Smooth muscle cell (in vitro differentiated cells): ENCODE results near the gene PCAT6. TPM values are rescaled to one million over a fixed set of nuclear protein-coding genes. Genes with fewer than 3 reads are reported as not detected.

ENCODE experiments used
- DNase-seq: peaks from one replicate; lab custom pipeline; 2025; ENCODE audit not compliant: unreplicated experiment; lab: John Stamatoyannopoulos, UW
- H2AFZ ChIP-seq: fragments of 200-600 bp; sonication (generic); 2 replicates; pipeline ENCODE4 v1.6.0; 2016; ENCODE audit warnings: antibody characterized with exemption, low read depth, mild to moderate bottlenecking
- H3F3A ChIP-seq: fragments of 200-600 bp; sonication (generic); 2 replicates; pipeline ENCODE4 v1.6.0; 2017; ENCODE audit warnings: antibody characterized with exemption, low read depth
- H3K27ac ChIP-seq: fragments of 200-600 bp; sonication (generic); 2 replicates; pipeline ENCODE4 v1.5.1; 2016; ENCODE audit warnings: low read depth, mild to moderate bottlenecking
- H3K27me3 ChIP-seq: fragments of 200-600 bp; sonication (generic); 2 replicates; pipeline ENCODE4 v1.6.1; 2016; ENCODE audit warnings: low read depth, mild to moderate bottlenecking
- H3K36me3 ChIP-seq: fragments of 200-600 bp; sonication (generic); 2 replicates; pipeline ENCODE4 v1.5.1; 2016; ENCODE audit warnings: low read depth
- H3K4me1 ChIP-seq: fragments of 200-600 bp; sonication (generic); 2 replicates; pipeline ENCODE4 v1.5.1; 2016; ENCODE audit warnings: low read depth
- H3K4me2 ChIP-seq: fragments of 200-600 bp; sonication (generic); 2 replicates; pipeline ENCODE4 v1.6.0; 2016; ENCODE audit warnings: mild to moderate bottlenecking
- H3K4me3 ChIP-seq: fragments of 200-600 bp; sonication (generic); 2 replicates; pipeline ENCODE4 v1.5.1; 2016; ENCODE audit warnings: mild to moderate bottlenecking
- H3K79me2 ChIP-seq: fragments of 200-600 bp; sonication (generic); 2 replicates; pipeline ENCODE4 v1.6.0; 2016; ENCODE audit warnings: low read depth, mild to moderate bottlenecking
- H3K9ac ChIP-seq: fragments of 200-600 bp; sonication (generic); 2 replicates; pipeline ENCODE4 v1.6.0; 2016; ENCODE audit warnings: low read depth
- H3K9me3 ChIP-seq: fragments of 200-600 bp; sonication (generic); replicated peaks from 2 replicates; pipeline ENCODE4 v1.5.1; 2016; ENCODE audit warnings: low read depth
- H4K20me1 ChIP-seq: fragments of 200-600 bp; sonication (generic); 2 replicates; pipeline ENCODE4 v1.6.0; 2016; ENCODE audit warnings: low read depth
- WGBS: methylation state at CpG from one replicate; pipeline ENCODE4 v1.1.7; 2016; ENCODE audit warnings: low lambda C conversion rate; 5-methylcytosine and 5-hydroxymethylcytosine counted together
- polyA plus RNA-seq: library from polyadenylated mRNA; unstranded; fragments of >200 nt; fragmentation: Nextera tagmentation; extraction: Ambion mirVana; gene quantifications from 2 replicates; pipeline ENCODE4 v1.2.1, GENCODE V29; 2016
- total RNA-seq: library from RNA; depleted of rRNA; stranded (reverse); fragments of >200 nt; gene quantifications from 2 replicates; pipeline ENCODE4 v1.2.3, GENCODE V29; 2014
- TF ChIP-seq, protein P1 (sequence below): fragments of 200-600 bp; sonication (generic); IDR thresholded peaks from 2 replicates; pipeline ENCODE4 v1.5.1; 2017; ENCODE audit warnings: borderline replicate concordance, mild to moderate bottlenecking, antibody characterized with exemption; ENCODE audit not compliant: insufficient read depth, poor library complexity, severe bottlenecking

The PCAT6 gene
- total and polyA plus RNA-seq, 2 experiments from 2014 or later, result 13.0 to 30.1 TPM

DNA sequence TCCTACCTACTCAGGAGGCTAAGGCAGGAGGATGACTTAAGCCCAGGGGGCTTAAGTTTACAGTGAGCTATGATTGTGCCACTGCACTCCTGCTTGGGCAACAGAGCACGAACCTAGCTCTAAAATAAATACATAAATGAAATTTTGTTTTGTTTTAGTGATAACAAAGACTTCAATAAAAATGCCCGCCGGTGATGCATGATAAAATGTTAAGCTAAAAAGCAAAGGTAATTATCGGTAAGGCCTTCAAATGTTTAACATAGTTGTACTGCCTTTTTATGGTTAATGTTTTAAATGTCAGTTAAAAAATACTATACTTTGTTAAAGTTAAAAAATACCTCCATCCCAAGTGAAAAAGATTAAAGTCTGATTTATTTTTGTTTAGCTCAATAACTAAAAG lies 29.6 kb upstream of the PCAT6 start:
- 92% methylated on average over 4 of the region's 4 CpGs for WGBS
- no peak overlapping the region for H3K9ac ChIP-seq
- H3K27ac ChIP-seq, result no peak overlapping the region
- H3F3A ChIP-seq, result peaks cover 4% of the 10 kb centered on the region
- H4K20me1 ChIP-seq, result peaks cover 100% of the 10 kb centered on the region
- H3K4me3 ChIP-seq, result no peak overlapping the region
- no peaks in the 10 kb centered on the region for H3K4me1 ChIP-seq
- H3K4me2 ChIP-seq, result no peak overlapping the region
- no peaks in the 10 kb centered on the region for H3K36me3 ChIP-seq
- no peak for DNase-seq
- H3K27me3 ChIP-seq, result no peaks in the 10 kb centered on the region
- H3K9me3 ChIP-seq, result no peaks in the 10 kb centered on the region
- peaks cover 100% of the 10 kb centered on the region for H3K79me2 ChIP-seq
- TF ChIP-seq, protein P1, sequence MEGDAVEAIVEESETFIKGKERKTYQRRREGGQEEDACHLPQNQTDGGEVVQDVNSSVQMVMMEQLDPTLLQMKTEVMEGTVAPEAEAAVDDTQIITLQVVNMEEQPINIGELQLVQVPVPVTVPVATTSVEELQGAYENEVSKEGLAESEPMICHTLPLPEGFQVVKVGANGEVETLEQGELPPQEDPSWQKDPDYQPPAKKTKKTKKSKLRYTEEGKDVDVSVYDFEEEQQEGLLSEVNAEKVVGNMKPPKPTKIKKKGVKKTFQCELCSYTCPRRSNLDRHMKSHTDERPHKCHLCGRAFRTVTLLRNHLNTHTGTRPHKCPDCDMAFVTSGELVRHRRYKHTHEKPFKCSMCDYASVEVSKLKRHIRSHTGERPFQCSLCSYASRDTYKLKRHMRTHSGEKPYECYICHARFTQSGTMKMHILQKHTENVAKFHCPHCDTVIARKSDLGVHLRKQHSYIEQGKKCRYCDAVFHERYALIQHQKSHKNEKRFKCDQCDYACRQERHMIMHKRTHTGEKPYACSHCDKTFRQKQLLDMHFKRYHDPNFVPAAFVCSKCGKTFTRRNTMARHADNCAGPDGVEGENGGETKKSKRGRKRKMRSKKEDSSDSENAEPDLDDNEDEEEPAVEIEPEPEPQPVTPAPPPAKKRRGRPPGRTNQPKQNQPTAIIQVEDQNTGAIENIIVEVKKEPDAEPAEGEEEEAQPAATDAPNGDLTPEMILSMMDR, result no peak
- H2AFZ ChIP-seq, result no peak overlapping the region

DNA sequence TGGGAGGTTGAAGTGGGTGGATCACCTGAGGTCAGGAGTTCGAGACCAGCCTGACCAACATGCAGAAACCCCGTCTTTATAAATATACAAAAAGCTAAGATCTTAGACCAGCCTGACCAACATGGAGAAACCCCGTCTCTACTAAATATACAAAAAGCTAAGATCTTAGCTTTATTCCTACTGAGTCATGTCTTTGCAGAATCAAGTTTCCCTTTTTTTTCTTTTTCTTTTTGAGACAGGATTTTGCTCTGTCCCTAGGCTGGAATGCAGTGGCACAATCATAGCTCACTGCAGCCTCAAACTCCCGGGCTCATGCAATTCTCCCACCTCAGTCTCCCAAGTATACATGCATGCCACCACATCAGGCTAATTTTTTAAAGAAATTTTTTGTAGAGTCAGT lies 23.9 kb upstream of the PCAT6 start:
- Histone ChIP-seq H3K4me1 (no peaks in the 10 kb centered on the region), H3K79me2 (peaks cover 100% of the 10 kb centered on the region), H3K4me2 (no peak overlapping the region), H3F3A (peaks cover 13% of the 10 kb centered on the region), H2AFZ (no peak overlapping the region), H3K9me3 (no peaks in the 10 kb centered on the region), H3K27me3 (no peaks in the 10 kb centered on the region), H3K4me3 (no peak overlapping the region), H3K36me3 (no peaks in the 10 kb centered on the region), H3K9ac (no peak overlapping the region), H3K27ac (no peak overlapping the region), H4K20me1 (peaks cover 100% of the 10 kb centered on the region)
- 58% methylated on average over 4 of the region's 4 CpGs for WGBS
- TF ChIP-seq, protein P1, result no peak
- no peak for DNase-seq

DNA sequence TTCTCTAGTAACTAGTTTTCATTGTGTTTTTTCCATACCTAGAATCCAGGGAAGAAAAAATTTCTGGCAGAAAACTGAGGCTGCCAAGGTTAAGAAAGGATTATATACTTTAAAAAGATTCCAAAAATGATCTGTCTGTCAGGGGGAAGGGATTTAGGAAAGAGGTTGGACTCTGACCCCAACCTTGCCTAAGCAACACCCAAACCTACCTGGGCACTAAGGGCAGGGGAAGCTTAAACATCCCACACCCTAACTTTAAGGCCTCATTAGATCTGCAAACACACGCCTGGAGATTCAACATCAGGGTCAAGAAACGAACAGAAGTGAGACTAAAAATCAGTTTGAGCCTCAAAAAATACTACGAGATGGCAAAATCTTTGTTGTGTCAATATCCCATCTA lies 22.0 kb upstream of the PCAT6 start:
- Histone ChIP-seq H3K4me1 (no peaks in the 10 kb centered on the region), H2AFZ (no peak overlapping the region), H3K9me3 (no peaks in the 10 kb centered on the region), H3K79me2 (peaks cover 100% of the 10 kb centered on the region), H3K36me3 (no peaks in the 10 kb centered on the region), H3K9ac (no peak overlapping the region), H3F3A (peaks cover 15% of the 10 kb centered on the region), H4K20me1 (peaks cover 100% of the 10 kb centered on the region), H3K4me3 (no peak overlapping the region), H3K4me2 (no peak overlapping the region), H3K27ac (no peak overlapping the region), H3K27me3 (no peaks in the 10 kb centered on the region)
- no peak for DNase-seq
- WGBS, result 97% methylated on average over 3 of the region's 3 CpGs
- TF ChIP-seq, protein P1, result no peak

DNA sequence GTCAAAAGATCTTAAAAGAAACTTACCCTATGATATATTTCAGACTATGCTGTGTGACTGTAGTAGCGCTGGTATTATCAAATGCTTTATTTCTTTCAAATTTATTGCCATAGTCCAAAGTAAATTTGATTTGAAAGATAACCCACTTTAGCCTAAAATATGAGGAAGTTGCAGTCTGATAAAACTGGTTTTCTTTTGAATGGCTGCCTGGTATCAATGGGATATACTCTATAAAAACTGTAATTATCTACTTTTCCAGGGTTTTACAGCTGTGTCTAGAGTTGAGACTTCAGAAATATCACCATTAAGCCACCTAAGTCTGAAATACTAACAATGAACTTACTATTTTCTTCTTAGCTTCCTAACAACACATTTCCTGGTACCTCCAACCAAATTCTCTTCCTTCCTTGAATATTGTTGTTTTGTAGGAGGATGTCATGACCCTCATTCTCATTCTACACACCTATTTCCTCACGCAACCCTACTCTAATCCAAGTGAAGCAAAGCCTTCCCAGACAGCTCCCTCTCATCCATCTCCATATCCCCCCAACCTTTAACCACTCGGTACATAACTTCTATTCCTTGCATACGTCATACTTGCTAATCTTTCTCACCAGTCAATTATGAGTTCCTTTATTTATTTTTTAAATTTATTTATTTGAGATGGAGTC lies 19.5 kb upstream of the PCAT6 start:
- Histone ChIP-seq H2AFZ (no peak overlapping the region), H3K9ac (no peak overlapping the region), H3K36me3 (no peaks in the 10 kb centered on the region), H3K27me3 (no peaks in the 10 kb centered on the region), H4K20me1 (peaks cover 100% of the 10 kb centered on the region), H3F3A (peaks cover 11% of the 10 kb centered on the region), H3K4me1 (no peaks in the 10 kb centered on the region), H3K4me2 (no peak overlapping the region), H3K79me2 (peaks cover 100% of the 10 kb centered on the region), H3K9me3 (no peaks in the 10 kb centered on the region), H3K4me3 (no peak overlapping the region), H3K27ac (no peak overlapping the region)
- 97% methylated on average over 4 of the region's 4 CpGs for WGBS
- DNase-seq, result no peak
- TF ChIP-seq, protein P1, result no peak
